ENCODE results near the gene PHF12.

The PHF12 gene

DNA sequence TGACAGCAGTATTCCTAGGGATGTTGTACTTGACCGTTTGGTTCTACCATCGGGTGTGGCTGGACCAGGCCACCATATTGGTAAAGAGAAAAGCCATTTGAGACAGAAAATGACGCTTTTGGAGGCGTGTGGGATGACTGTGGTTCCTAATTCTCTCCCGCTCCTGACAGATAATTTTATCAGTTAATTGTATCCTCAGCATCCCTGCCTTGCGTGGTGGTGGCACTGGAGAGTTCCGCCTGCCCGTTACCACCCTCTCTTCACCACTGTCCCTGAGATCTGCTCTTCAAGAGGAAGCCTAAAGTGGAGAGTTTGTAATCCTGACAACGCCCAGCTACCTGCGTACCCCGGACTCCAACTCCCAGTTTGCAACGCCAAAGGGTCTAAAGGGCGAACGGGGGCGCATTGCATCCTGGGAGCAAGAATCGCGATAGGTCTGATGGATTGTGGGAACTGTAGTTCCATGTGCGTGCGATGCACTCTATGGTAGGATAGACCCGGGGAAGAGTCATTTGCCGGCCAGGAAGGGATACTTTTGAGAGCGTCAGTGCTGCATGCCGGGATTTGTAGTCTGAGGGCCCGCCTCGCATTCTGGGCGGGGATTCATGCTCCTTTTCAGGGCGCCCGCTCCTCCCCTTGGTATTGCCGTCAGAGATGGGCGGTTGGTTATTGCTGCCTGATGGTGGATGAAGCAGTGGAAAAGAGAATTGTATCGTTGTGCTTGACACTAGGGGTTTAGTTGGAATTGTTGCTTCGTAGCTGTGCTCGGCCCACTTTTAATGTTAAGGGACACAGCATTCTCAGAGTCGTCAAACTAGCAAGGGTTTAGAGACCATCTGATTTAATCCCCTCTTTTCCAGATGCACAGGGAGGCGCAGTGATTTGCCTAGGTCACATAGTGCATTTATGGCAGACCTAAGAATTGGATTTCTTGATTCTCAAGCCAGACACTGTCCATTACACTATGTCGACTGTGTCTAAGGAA lies 965 bp upstream of the PHF12 start:
- CTCF ChIA-PET: interaction anchor here (0.7 to 3.9 kb wide), 43 partner anchors 10 to 617 kb away, joined by 3 to 62 read pairs (median 5); partner anchors contain the start of genes DHRS13, IFT20, PROCA1 and RPL23A
- TF ChIP-seq, protein P1, sequence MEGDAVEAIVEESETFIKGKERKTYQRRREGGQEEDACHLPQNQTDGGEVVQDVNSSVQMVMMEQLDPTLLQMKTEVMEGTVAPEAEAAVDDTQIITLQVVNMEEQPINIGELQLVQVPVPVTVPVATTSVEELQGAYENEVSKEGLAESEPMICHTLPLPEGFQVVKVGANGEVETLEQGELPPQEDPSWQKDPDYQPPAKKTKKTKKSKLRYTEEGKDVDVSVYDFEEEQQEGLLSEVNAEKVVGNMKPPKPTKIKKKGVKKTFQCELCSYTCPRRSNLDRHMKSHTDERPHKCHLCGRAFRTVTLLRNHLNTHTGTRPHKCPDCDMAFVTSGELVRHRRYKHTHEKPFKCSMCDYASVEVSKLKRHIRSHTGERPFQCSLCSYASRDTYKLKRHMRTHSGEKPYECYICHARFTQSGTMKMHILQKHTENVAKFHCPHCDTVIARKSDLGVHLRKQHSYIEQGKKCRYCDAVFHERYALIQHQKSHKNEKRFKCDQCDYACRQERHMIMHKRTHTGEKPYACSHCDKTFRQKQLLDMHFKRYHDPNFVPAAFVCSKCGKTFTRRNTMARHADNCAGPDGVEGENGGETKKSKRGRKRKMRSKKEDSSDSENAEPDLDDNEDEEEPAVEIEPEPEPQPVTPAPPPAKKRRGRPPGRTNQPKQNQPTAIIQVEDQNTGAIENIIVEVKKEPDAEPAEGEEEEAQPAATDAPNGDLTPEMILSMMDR (IDR thresholded peaks at IDR 0.05; ENCODE audit: control extremely low read depth, extremely low read depth, low read depth, missing control alignments): no peak
- POLR2A ChIA-PET: interaction anchor here (0.6 to 3.8 kb wide), 5 partner anchors 11 to 317 kb away, joined by 3 to 20 read pairs (median 9); partner anchors contain the start of genes RPL23A and TLCD1
- DNase-seq (ENCODE audit: extremely low spot score): peak; percentile 92

DNA sequence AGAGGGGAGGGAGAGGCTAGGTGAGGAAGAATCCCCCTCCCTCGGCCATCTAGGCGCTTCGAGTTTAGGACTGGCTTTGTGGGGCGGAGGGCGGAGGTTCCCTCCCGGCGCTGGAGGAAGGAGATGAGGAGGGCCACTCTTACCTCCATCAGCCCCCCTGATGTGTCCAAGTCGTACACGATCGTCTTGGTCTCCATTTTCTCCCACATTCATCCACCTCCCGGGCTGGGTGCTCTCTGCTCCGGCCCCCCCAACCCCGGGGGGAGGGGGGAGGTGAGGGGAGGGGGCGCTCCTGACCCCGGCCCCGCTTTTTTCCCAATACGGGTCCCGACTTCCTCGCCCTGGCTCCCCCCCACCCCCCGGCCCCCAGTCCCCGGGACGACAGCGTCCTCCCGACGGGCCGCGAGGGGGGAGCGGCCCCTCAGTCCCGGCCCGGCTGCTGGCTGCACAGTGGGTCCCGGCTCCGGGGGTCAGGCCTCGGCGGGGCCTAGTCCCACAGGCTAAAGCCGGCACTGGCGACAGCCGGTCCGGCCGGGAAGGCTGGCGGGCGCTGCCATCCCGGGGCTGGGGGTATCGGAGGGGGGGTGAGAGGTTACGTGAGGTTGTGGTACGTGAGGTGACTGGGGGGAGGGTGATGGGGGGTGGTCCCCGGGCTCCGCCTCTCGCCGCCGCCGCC lies 428 bp downstream of the PHF12 start:
- no peak for DNase-seq (ENCODE audit: extremely low spot score)
- ChIA-PET POLR2A (interaction anchor here (0.8 to 3.8 kb wide), 4 partner anchors 224 to 316 kb away, joined by 3 to 20 read pairs (median 9); partner anchors contain the start of genes RPL23A and TLCD1), CTCF (interaction anchor here (1.1 to 3.9 kb wide), 11 partner anchors 11 to 231 kb away, joined by 3 to 62 read pairs (median 5); partner anchors contain the start of genes RPL23A and TLCD1)
- TF ChIP-seq, protein P1 (IDR thresholded peaks at IDR 0.05; ENCODE audit: control extremely low read depth, extremely low read depth, low read depth, missing control alignments): no peak

- ChIA-PET CTCF (interaction anchor here (0.8 to 2.4 kb wide), 11 partner anchors 11 to 306 kb away, joined by 3 to 24 read pairs (median 4); partner anchors contain the start of gene TLCD1), POLR2A (interaction anchor here (0.8 to 3.8 kb wide), 2 partner anchors 24 to 223 kb away, joined by 4 to 20 read pairs; partner anchors contain the start of gene TLCD1)
- DNase-seq (ENCODE audit: extremely low spot score): peak; percentile 32
- TF ChIP-seq, protein P1 (IDR thresholded peaks at IDR 0.05; ENCODE audit: control extremely low read depth, extremely low read depth, low read depth, missing control alignments): no peak
Measured at GRCh38 chr17:28950017-28950751, 1.1 kb downstream of the PHF12 start.

GRCh38 chr17:28949185-28950016 lies 1.9 kb downstream of the PHF12 start:
- DNase-seq (ENCODE audit: extremely low spot score): peak; percentile 54
- TF ChIP-seq, protein P1 (IDR thresholded peaks at IDR 0.05; ENCODE audit: control extremely low read depth, extremely low read depth, low read depth, missing control alignments): no peak
- ChIA-PET POLR2A (interaction anchor here (0.6 to 3.8 kb wide), 4 partner anchors 23 to 230 kb away, joined by 3 to 20 read pairs (median 4); partner anchors contain the start of genes RPL23A and TLCD1), CTCF (interaction anchor here (0.7 to 2.4 kb wide), 13 partner anchors 10 to 305 kb away, joined by 3 to 24 read pairs (median 4); partner anchors contain the start of gene TLCD1)

GRCh38 chr17:28948873-28949184 lies 2.5 kb downstream of the PHF12 start:
- POLR2A ChIA-PET: interaction anchor here (1.0 to 3.8 kb wide), 2 partner anchors 222 to 229 kb away, joined by 3 to 20 read pairs; partner anchors contain the start of genes RPL23A and TLCD1
- CTCF ChIA-PET: interaction anchor here (1.2 to 2.4 kb wide), 7 partner anchors 9 to 222 kb away, joined by 3 to 24 read pairs (median 5); partner anchors contain the start of gene TLCD1
- TF ChIP-seq, protein P1 (IDR thresholded peaks at IDR 0.05; ENCODE audit: control extremely low read depth, extremely low read depth, low read depth, missing control alignments): no peak
- DNase-seq (ENCODE audit: extremely low spot score): no peak

All from GM10248 (cell line).